Erythroblast (primary cell): ENCODE measurements around the gene SORCS1.

Experiments used
- GATA1 ChIP-seq: IDR thresholded peaks from 2 replicates; pipeline ENCODE4 v1.6.1; 2011; ENCODE audit warnings: low read depth, mild to moderate bottlenecking, control low read depth, low read length, moderate library complexity
- POLR2A ChIP-seq: IDR thresholded peaks from 2 replicates; pipeline ENCODE4 v1.6.1; 2011; ENCODE audit warnings: mild to moderate bottlenecking, low read length

DNA sequence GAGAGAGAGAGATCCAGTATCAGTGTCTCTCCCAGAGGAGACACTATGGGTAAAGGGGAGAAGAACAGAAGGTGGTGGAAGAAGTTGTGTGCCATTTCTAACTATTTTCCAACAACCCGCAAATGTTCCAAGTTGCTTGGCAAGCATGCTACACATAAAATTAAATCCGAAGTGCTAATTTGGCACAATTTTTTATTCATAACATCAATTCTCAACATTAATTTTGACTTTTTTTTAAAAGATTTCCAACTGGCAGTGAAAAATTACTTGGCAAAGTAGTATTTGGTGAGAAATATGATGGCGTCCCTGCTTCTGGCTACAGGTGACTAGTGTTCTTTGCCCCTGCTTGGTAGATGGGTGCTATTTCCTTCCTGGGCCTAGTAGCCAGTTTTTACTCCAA is 622.0 kb downstream of the SORCS1 start:
- TF ChIP-seq POLR2A (no peak), GATA1 (no peak)
